Natural killer cell (primary cell): ENCODE measurements around the gene KCNMB2. TPM values are rescaled to one million over a fixed set of nuclear protein-coding genes. Genes with fewer than 3 reads are reported as not detected.

ENCODE experiments used
- ATAC-seq, 3 donors: fragments of 150-1000 bp in 2 of 3; fragments of 200-7000 bp in 1 of 3; cut with Tn5 transposase; 1 replicate in 1 of 3; 2 replicates in 2 of 3; pipeline ENCODE4 v1.10.0; 2021; ENCODE audit warnings: mild to moderate bottlenecking in 2 of 3, moderate library complexity in 2 of 3
- DNase-seq, 2 donors: peaks; one replicate each; pipeline versions ENCODE4 v3.0.0 to v3.0.0-alpha.2; 2013 to 2021; ENCODE audit warnings: mixed read lengths in 1 of 2
- H3K27ac ChIP-seq: one replicate; pipeline ENCODE4 v1.5.1; 2013; ENCODE audit warnings: mild to moderate bottlenecking, low read length
- H3K27me3 ChIP-seq: one replicate; pipeline ENCODE4 v1.6.1; 2013; ENCODE audit warnings: low read length; ENCODE audit not compliant: control insufficient read depth, insufficient read depth
- H3K36me3 ChIP-seq: one replicate; pipeline ENCODE4 v1.6.1; 2013; ENCODE audit warnings: low read length; ENCODE audit not compliant: control insufficient read depth, insufficient read depth
- H3K4me1 ChIP-seq: one replicate; pipeline ENCODE4 v1.6.1; 2013; ENCODE audit warnings: low read length; ENCODE audit not compliant: control insufficient read depth, insufficient read depth
- H3K4me3 ChIP-seq: one replicate; pipeline ENCODE4 v1.5.1; 2013; ENCODE audit warnings: low read length
- H3K9me3 ChIP-seq: one replicate; pipeline ENCODE4 v1.6.1; 2013; ENCODE audit warnings: low read length; ENCODE audit not compliant: control insufficient read depth, insufficient read depth
- H3K27ac Mint-ChIP-seq, 2 donors: one replicate each; pipeline ENCODE4 v1.8.0; 2022; ENCODE audit warnings: mild to moderate bottlenecking in 2 of 2, mixed read lengths in 2 of 2, moderate library complexity in 1 of 2
- H3K27me3 Mint-ChIP-seq, 2 donors: one replicate each; pipeline ENCODE4 v1.8.0; 2022; ENCODE audit warnings: low read depth in 2 of 2, mixed read lengths in 2 of 2
- H3K36me3 Mint-ChIP-seq: one replicate; pipeline ENCODE4 v1.8.0; 2022; ENCODE audit warnings: mixed read lengths
- H3K4me1 Mint-ChIP-seq, 2 donors: one replicate each; pipeline ENCODE4 v1.8.0; 2022; ENCODE audit warnings: mixed read lengths in 2 of 2
- H3K4me3 Mint-ChIP-seq: one replicate; pipeline ENCODE4 v1.8.0; 2022; ENCODE audit warnings: mild to moderate bottlenecking, moderate library complexity, mixed read lengths
- H3K9me3 Mint-ChIP-seq, 2 donors: one replicate each; pipeline ENCODE4 v1.8.0; 2022; ENCODE audit warnings: mixed read lengths in 2 of 2
- WGBS: methylation state at CpG from one replicate; pipeline ENCODE4 v1.1.7; 2013; ENCODE audit warnings: missing lambda C conversion rate; ENCODE audit not compliant: insufficient coverage; 5-methylcytosine and 5-hydroxymethylcytosine counted together
- intact Hi-C: fragments of 100-400 bp; cut with micrococcal nuclease; formaldehyde crosslinking; loops from one replicate; pipeline ENCODE4 v1.14.2; 2022
- total RNA-seq, 4 donors: library from RNA; stranded (reverse); fragments of 120-200 nt in 1 of 4; gene quantifications; one replicate each; pipeline versions ENCODE4 v1.2.3 to v1.2.4, GENCODE V29; 2013 to 2022
- TF ChIP-seq, protein P1 (sequence below): fragments of 200-600 bp; IDR thresholded peaks from one replicate; pipeline ENCODE4 v1.8.0; 2022; ENCODE audit warnings: antibody characterized with exemption

The KCNMB2 gene
- total RNA-seq, 3 donors from 2014 or later (not counting 1 experiment from before 2014, with no cell fraction given) = not detected

DNA sequence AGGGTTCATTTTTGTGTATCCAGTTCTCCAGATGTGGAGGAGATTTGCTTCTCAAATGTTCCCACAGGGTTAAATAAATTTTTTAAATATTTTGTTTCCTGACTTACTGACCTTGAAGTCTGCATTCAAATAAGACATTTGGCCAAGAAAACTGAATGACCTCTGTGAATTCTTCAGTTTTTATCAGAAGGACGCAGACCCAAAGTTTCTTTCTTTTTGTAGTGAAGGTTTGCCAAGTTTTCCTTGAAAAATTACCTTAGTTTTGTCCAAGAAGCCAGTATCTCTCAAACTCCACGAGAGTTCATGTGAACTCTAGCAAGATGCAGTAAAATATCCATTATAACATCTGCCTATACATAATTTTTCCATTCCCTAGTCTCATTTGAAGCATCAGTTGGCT, 332.4 kb downstream of the KCNMB2 start:
- Histone ChIP-seq H3K27me3 (no peaks in the 10 kb centered on the region), H3K27ac (no peak overlapping the region), H3K4me1 (no peaks in the 10 kb centered on the region), H3K9me3 (no peaks in the 10 kb centered on the region), H3K4me3 (no peak overlapping the region), H3K36me3 (no peaks in the 10 kb centered on the region)
- Mint-ChIP-seq H3K9me3 (peaks cover 4 to 11% of the 10 kb centered on the region in 2 donors), H3K27me3 (no peaks in the 10 kb centered on the region), H3K27ac (no peak overlapping the region), H3K4me3 (no peak overlapping the region), H3K36me3 (no peaks in the 10 kb centered on the region), H3K4me1 (no peaks in the 10 kb centered on the region)
- intact Hi-C loops = no loop called here
- 24% methylated on average over 2 of the region's 2 CpGs for WGBS
- TF ChIP-seq, protein P1, sequence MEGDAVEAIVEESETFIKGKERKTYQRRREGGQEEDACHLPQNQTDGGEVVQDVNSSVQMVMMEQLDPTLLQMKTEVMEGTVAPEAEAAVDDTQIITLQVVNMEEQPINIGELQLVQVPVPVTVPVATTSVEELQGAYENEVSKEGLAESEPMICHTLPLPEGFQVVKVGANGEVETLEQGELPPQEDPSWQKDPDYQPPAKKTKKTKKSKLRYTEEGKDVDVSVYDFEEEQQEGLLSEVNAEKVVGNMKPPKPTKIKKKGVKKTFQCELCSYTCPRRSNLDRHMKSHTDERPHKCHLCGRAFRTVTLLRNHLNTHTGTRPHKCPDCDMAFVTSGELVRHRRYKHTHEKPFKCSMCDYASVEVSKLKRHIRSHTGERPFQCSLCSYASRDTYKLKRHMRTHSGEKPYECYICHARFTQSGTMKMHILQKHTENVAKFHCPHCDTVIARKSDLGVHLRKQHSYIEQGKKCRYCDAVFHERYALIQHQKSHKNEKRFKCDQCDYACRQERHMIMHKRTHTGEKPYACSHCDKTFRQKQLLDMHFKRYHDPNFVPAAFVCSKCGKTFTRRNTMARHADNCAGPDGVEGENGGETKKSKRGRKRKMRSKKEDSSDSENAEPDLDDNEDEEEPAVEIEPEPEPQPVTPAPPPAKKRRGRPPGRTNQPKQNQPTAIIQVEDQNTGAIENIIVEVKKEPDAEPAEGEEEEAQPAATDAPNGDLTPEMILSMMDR = no peak
- DNase-seq (no peak), ATAC-seq (no peak)

DNA sequence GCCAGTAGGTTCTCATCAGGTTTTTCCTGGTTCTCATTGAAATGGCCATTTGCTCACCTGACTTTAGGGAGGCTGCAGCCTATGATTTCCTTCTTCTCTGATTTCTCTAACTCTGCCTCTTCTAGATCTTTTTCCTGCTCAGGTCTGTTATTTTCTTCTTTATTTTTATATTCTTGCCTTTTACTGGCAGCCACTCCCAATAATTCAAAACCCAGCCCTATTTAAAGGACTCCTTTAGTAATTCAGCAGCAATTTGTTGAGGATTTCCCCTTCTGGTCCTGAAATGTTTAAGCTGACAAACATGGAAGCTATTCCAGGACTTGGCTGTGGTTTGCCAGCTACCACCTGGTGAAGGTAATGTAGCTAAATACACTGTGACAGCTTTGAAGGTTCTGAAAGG, 333.8 kb downstream of the KCNMB2 start:
- Histone ChIP-seq H3K4me1 (no peaks in the 10 kb centered on the region), H3K4me3 (no peak overlapping the region), H3K36me3 (no peaks in the 10 kb centered on the region), H3K27me3 (no peaks in the 10 kb centered on the region), H3K9me3 (no peaks in the 10 kb centered on the region), H3K27ac (no peak overlapping the region)
- no peaks in the 10 kb centered on the region for H3K4me1 Mint-ChIP-seq
- DNase-seq (no peak), ATAC-seq (no peak)
- TF ChIP-seq, protein P1 = no peak
- no peak overlapping the region for H3K27ac Mint-ChIP-seq
- no peak overlapping the region for H3K4me3 Mint-ChIP-seq
- no peaks in the 10 kb centered on the region for H3K27me3 Mint-ChIP-seq
- H3K9me3 Mint-ChIP-seq = peaks cover 9 to 15% of the 10 kb centered on the region in 2 donors
- no peaks in the 10 kb centered on the region for H3K36me3 Mint-ChIP-seq
- intact Hi-C loops = no loop called here

DNA sequence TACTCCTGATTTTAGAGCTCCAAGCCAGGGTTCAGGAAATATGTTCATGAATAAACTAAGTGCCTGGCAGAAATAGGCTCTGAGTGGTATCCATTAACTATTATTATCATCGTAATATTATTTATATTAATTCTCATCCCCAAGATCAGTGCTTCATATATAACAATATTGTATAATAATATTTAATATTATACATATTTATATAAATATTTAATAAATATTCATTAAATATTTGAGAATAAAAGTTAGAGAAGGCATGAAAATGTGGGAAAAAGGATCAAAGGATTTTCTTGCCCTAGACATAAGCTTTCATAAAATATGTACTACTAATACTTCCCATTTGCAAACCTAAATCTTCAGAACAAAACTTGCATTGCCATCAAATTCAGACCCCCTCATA, 338.9 kb downstream of the KCNMB2 start:
- Histone ChIP-seq H3K36me3 (no peaks in the 10 kb centered on the region), H3K9me3 (no peaks in the 10 kb centered on the region), H3K27ac (no peak overlapping the region), H3K4me3 (no peak overlapping the region), H3K4me1 (no peaks in the 10 kb centered on the region), H3K27me3 (no peaks in the 10 kb centered on the region)
- Mint-ChIP-seq H3K4me3 (no peak overlapping the region), H3K4me1 (no peaks in the 10 kb centered on the region), H3K27ac (no peak overlapping the region), H3K36me3 (no peaks in the 10 kb centered on the region), H3K9me3 (peaks cover 13 to 16% of the 10 kb centered on the region in 2 donors), H3K27me3 (no peaks in the 10 kb centered on the region)
- intact Hi-C loops = no loop called here
- WGBS = no CpG with 5 or more reads among the region's 1 CpG
- ATAC-seq (no peak), DNase-seq (no peak)
- TF ChIP-seq, protein P1 = no peak

DNA sequence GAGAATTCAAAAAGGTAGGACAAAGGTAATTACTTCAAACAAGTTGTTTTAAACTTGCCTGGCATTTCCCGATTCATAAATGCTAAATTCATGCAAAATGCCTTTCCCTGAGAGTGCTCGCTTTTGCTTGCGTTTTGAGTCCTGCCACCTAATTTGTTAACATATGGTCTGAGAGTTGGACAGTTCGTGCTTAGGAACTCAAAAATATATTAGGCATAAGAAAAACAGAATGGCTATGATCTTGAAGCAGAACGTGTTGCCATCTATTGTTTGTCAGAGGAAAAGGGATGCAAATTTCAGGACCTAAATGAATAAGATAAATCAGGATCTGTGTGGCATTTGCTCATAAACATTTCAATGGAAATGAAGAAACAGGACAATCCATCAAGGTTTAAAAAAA, 339.6 kb downstream of the KCNMB2 start:
- ATAC-seq (no peak), DNase-seq (no peak)
- intact Hi-C loops = no loop called here
- Mint-ChIP-seq H3K4me3 (no peak overlapping the region), H3K9me3 (peaks cover 13 to 16% of the 10 kb centered on the region in 2 donors), H3K36me3 (no peaks in the 10 kb centered on the region), H3K27ac (no peak overlapping the region), H3K27me3 (no peaks in the 10 kb centered on the region), H3K4me1 (no peaks in the 10 kb centered on the region)
- TF ChIP-seq, protein P1 = no peak
- no peak overlapping the region for H3K27ac ChIP-seq
- no peak overlapping the region for H3K4me3 ChIP-seq
- no peaks in the 10 kb centered on the region for H3K9me3 ChIP-seq
- no peaks in the 10 kb centered on the region for H3K4me1 ChIP-seq
- no peaks in the 10 kb centered on the region for H3K27me3 ChIP-seq
- no peaks in the 10 kb centered on the region for H3K36me3 ChIP-seq
- WGBS = 73% methylated on average over 5 of the region's 5 CpGs
